HG02571 (cell line): ENCODE results near the gene LONP1.
"Not testable (repeated sequence)": the region's sequence is repeated elsewhere in the genome, so short reads cannot be mapped to it uniquely, and the experiment has no call there.

Source experiments
- ATAC-seq: cut with Tn5 transposase; IDR thresholded peaks from one replicate; pipeline ENCODE4 v1.9.1; 2021; ENCODE audit warnings: mild to moderate bottlenecking, moderate library complexity; ENCODE audit not compliant: unreplicated experiment

LONP1 gene

DNA sequence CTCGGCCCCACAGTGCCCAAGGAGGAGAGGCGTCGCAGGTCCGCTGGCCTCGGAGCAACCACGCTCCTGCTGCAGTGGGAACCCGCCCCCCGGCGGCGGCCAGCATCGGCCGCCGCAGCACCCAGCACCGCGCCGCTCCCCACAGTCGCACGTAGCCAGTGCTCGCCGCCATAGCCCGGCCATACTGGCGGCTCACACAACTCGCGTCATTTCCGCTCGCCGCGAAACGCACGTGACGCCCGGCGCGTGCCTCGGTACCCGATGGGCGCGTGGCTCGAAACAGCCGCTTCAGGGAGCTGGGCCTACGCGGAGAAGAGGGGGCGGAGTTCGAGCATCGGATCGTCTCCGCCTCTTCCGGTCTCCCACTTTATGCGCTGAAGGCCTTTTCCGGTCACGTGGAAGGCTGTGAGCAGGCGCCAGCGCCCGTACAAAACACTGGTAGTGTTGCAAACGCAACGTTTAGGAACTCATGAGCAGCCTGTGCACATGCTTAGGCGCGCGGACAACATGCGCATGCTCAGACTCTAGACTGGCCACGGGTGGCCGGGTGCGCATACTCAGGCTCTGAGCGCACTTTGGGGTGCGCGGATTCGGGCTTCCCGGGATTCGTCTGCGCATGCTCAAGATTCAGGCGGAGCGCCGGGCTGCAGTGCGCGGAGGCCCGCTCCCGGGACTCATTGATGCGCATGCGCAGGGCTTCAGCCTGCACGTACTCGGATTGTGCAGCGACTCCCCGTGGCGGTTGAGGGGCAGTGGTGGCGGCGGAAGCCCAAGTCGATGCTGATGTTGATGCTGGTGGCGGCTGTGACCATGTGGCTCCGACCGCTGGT is at the start of gene LONP1, which contains the start of gene CATSPERD:
LONP1 (minus strand) TSS at position 186 of the 830 bp plus-strand sequence; CDS start at position 172, 14 bp downstream.
CATSPERD (plus strand) TSS at position 677 of the 830 bp plus-strand sequence; CDS start at position 778, 101 bp downstream.
- ATAC-seq = peak; percentile 85

DNA sequence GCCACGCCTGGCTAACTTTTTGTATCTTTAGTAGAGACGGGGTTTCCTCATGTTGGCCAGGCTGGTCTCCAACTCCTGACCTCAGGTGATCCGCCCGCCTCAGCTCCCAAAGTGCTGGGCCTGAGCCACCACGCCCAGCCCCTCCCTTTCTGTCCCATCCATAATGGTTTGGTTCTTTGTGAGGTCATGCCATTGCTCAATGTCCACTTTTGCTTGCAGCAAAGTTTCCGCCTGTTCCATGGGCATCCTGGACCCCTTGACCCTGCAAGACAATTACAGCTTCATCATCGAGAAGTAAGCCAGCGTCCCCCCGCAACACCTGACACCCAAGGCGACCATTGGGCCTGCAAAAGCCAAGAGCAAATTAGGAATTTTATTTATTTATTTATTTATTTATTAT is 48.0 kb upstream of the LONP1 start:
- ATAC-seq = no peak

DNA sequence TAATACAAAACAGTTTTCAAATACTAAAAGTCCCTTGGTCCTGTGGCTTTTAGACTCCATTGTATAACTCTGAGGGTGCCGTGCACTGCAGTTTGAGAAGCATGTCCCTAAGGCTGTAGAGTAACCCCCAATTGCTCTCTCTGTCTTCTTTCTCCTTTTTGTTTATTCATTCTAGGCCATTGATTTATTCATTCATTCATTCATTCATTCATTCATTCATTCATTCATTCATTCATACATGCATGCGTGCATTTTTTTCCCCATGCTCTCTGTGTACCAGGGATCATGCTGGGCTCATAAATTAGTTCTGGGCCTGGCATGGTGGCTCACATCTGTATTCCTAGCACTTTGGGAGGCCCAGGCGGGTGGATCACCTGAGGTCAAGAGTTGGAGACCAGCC is 45.3 kb upstream of the LONP1 start:
- no peak for ATAC-seq

- no peak for ATAC-seq
Observed at GRCh38 chr19:5762608-5763217, 42.8 kb upstream of the LONP1 start.

DNA sequence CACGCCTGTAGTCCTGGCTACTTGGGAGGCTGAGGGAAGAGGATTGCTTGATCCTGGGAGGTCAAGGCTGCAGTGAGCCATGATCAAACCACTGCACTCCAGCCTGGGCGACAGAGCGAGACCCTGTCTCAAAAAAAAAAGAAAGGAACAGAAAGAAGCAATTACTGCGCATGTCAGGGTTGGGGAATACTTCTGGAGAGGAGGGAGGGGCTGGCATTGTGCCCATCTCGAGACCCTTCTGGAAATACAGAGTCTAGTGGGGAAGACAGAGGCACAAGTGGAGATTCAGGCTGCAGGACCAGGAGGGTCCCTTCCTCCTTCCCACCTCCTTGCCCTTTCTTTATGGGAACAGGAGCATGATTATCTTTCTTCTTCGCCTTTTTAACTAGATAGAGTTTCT is 33.8 kb upstream of the LONP1 start:
- no peak for ATAC-seq

GRCh38 chr19:5751709-5752108 is 31.8 kb upstream of the LONP1 start:
- no peak for ATAC-seq

DNA sequence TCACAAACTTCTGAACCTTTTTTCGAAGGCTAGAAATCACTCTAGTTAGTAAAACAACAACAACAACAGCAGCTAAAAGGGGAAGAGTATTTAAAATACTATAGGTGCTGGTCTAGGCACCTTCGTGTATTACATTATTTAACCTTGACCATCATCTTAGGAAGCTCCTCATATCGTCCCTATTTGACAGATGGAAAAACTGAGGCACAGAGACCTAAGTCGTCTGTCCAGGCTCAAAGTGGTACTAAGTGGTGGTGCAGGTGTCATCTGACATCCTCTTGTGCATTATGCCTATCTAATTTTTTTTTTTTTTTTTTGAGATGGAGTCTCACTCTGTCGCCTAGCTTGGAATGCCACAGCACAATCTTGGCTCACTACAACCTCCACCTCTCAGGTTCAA is 29.6 kb upstream of the LONP1 start:
- ATAC-seq = no peak

- ATAC-seq = not testable (repeated sequence)
Observed at GRCh38 chr19:5748920-5749319, 29.0 kb upstream of the LONP1 start.

- not testable (repeated sequence) for ATAC-seq
Observed at GRCh38 chr19:5744999-5745398, 25.1 kb upstream of the LONP1 start.

GRCh38 chr19:5743630-5744029 is 23.7 kb upstream of the LONP1 start:
- ATAC-seq = no peak

DNA sequence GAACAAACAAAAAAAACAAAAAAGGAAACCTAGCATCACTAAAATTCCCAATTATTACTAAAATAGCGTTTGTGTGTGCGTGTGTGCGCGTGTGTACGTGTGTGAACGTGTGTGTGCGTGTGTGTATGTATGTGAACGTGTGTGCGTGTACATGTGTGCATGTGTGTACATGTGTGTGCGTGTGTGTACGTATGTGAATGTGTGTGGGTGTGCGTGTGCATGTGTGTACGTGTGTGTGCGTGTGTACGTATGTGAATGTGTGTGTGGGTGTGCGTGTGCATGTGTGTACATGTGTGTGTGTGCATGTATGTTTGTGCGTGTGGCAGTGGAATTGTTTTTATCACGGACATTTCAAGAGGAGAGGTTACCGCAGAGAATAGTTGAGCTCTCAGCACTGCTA is 22.1 kb upstream of the LONP1 start:
- ATAC-seq = no peak

- no peak for ATAC-seq
Observed at GRCh38 chr19:5738423-5738822, 18.5 kb upstream of the LONP1 start.

DNA sequence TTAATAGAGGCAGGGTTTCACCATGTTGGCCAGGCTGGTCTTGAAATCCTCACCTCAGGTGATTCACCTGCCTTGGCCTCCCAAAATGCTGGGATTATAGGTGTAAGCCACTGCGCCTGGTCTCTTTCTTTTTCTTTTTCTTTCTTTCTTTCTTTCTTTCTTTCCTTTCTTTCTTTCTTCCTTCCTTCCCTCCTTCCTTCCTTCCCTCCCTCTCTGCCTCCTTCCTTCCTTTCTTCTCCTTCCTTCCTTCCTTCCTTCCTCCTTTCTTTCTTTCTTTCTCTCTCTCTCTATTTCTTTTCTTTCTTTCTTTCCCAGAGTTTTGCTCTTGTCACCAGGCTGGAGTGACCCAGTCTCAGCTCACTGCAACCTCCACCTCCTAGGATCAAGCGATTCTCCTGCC is 13.2 kb upstream of the LONP1 start:
- ATAC-seq = not testable (repeated sequence)

DNA sequence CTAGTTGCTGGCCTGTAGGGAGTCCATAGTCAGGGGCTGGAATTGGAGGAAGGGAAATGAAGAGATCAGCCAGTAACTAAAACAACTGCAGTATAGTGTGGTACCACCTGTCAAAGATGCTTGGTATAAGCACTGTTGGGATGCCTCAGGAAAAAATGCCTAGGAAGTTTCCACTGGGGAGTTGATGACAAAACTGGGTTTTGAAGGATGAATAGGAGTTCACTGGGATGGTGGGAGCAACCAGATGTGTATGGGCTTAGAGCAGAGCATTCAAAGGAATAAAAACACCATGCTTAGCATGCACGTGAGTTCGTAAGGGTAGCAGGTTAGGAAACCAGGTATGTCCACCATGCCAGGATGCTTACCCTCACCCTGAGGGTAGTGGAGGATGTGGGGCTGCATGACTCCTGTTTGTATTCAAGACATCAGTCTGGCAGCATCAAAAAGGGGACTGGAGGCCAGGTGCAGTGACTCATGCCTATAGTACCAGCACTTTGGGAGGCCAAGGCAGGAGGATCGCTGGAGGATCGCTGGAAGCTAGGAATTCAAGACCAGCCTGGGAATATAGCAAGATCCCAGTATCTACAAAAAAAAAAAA is 7.6 kb upstream of the LONP1 start:
- ATAC-seq = no peak

DNA sequence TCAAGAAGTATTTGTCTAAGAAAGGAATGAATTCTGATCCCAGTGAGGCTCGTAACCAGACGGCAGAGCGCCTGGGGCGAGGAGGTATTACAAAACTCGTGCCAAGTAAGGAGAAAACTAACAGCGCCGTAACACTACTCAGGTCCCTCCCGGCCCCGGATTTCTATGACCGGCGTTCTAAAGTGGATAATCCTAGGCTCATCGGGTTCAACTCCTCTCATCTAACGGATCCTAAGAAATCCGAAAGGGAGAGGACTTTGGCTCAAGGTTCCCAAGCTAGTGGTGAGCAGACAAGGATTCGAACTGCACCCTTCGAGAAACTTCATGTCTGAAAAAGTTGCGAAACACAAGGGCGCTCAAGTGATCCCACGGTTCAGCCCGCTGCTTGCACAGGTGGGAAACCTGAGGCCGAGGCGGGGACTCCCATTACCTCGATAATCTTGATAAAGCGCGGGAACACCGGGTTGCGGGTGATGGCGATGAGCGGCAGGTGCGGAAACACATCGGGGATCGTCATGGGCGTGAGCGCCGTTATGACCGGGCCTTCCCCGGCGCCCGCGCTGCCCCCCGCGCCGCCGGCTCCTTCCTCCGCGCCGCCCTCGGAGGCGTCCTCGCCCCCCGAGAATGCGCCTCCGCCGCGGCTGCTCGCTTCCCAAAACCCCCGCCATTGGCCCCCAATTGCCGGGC is 529 bp downstream of the LONP1 start:
- ATAC-seq = peak; percentile 6

DNA sequence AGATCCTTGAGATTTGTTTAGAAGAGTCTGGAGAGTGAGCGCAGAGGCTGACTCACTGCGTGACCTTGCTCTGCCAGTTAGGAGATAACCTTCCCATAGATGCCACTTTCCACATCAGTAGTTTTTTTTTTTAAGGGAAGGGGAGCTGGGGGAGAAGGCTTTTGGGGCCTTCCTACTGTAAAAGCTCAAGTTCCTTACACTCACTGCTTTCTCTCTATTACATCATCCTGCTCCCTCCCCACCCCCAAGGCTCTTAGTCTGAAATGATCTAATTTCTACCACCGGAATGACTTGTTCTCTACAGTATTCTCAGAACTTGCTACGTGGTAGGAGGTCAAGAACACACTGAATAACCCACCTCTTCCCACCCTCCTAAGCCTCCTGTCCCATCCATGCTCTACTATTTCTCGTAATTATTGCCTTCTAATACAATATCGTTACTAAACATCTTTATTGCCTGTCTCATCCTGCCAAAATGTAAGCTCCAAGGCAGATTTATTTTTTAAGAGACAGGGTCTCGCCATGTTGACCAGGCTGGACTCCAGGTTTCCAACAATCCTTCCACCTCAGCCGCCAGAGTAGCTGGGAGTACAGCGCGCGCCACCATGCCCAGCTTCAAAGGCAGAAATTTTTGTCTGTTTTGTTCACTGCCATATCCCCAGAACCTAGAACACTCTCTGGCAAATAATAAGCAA is 1.2 kb downstream of the LONP1 start:
- no peak for ATAC-seq

GRCh38 chr19:5718037-5718578 is 1.8 kb downstream of the LONP1 start:
- no peak for ATAC-seq

- ATAC-seq = no peak
Observed at GRCh38 chr19:5717215-5717935, 2.6 kb downstream of the LONP1 start.

- no peak for ATAC-seq
Observed at GRCh38 chr19:5714816-5715215, 5.1 kb downstream of the LONP1 start.

DNA sequence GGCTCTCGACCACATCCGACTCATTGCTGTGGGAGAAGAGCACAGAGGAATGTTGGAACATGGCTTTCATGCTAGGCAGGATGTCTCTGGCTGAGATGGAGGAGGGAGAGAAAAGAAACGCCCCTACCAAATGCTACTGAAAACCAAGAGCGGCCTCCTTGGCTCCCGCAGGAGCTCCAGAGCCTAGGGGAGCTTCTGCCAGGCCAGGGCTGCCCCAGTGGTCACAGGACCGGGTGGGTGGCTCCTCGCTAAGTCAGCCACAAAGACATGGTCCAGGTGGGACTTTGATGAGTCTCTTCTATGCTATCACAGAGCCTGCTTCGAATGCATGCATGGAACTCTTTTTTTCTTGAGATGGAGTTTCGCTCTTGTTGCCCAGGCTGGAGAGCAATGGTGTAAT is 6.7 kb downstream of the LONP1 start:
- no peak for ATAC-seq
